SU-DHL-6 (cell line): ENCODE results near the gene SLC16A8.

ENCODE experiments used
- EZH2phosphoT487 ChIP-seq: fragments of 200-600 bp; sonication (generic), shearing (Covaris generic); conservative IDR thresholded peaks from 2 replicates; pipeline ENCODE4 v1.6.1; 2018; ENCODE audit warnings: mild to moderate bottlenecking, antibody characterized with exemption, low read length, moderate library complexity, mixed read lengths
- TF ChIP-seq, protein P1 (sequence below): fragments of 200-600 bp; sonication (generic); IDR thresholded peaks from one replicate; pipeline ENCODE4 v1.5.1; 2017; ENCODE audit warnings: antibody characterized with exemption, mild to moderate bottlenecking, low read length, moderate library complexity; ENCODE audit not compliant: insufficient read depth, poor library complexity, severe bottlenecking

DNA sequence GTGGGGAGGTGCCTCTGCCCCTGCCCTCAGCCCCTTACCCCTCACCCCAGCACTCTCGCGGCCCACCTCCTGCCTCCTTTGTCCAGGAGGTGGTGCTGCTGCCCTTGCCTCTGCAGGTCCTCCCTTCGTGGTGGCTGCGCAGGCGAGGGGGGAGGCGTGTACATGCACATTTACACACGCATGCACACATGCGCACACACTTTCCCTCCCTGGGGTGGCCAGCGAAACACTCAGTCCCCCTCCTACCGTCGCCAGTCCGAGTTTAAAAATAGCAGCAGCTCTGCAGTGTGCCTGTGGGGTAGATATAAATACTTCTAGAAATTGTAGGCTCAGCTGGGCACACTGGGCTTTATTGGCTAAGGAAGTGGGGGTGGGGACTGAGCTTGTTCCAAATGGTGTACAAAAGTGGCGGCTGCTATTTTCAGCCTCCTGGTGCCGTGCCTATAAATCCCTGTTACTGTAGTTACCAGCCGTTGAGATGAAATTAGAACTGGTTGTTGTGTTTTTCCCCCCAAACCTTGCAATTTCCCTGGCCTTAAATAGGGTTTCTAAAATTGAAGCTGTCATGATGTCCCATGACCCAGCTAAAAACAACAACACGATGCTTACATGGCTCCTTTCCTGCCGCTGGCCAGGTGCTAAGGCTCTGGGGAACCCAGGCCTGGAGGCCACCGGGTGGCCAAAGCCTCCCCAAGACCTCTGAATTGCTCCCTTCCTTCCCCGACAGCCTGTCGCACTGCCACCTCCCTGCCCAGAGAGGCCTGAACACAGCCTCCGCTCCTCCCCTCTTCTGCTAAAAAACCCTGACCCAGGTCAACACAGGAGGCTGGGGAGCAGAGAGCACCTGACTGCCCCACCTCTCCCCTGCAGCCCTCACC lies 14.4 kb downstream of the SLC16A8 start:
- TF ChIP-seq, protein P1, sequence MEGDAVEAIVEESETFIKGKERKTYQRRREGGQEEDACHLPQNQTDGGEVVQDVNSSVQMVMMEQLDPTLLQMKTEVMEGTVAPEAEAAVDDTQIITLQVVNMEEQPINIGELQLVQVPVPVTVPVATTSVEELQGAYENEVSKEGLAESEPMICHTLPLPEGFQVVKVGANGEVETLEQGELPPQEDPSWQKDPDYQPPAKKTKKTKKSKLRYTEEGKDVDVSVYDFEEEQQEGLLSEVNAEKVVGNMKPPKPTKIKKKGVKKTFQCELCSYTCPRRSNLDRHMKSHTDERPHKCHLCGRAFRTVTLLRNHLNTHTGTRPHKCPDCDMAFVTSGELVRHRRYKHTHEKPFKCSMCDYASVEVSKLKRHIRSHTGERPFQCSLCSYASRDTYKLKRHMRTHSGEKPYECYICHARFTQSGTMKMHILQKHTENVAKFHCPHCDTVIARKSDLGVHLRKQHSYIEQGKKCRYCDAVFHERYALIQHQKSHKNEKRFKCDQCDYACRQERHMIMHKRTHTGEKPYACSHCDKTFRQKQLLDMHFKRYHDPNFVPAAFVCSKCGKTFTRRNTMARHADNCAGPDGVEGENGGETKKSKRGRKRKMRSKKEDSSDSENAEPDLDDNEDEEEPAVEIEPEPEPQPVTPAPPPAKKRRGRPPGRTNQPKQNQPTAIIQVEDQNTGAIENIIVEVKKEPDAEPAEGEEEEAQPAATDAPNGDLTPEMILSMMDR = no peak
- TF ChIP-seq EZH2phosphoT487 = no peak
